Fibroblast of skin of right quadriceps (primary cell): Measurements from ENCODE around the gene EGFLAM.
A peak's percentile ranks its signal among the peaks of the same experiment; 100 is the strongest.

Experiments used
- DNase-seq: peaks from one replicate; pipeline ENCODE4 v3.0.0-alpha.2; 2013

The EGFLAM gene

DNA sequence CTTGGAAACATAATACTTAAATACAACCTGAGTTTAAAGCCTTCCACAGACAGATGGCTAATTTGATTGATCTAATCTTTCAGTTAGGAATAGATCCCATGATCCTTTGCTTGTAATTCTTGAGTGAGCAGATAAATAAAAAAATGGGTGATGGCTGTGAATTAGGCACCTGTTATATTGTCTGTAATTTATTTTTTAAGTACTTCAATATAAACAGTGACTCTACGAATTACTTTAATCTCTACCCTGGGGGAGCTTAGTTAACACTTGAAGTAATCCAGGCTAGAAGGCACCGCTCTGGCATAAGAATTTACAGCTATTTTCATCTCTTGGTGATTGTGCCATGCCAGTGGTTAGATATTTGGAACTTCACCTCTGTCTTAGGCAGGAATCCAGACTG lies 9.0 kb downstream of the EGFLAM start:
- no peak for DNase-seq

DNA sequence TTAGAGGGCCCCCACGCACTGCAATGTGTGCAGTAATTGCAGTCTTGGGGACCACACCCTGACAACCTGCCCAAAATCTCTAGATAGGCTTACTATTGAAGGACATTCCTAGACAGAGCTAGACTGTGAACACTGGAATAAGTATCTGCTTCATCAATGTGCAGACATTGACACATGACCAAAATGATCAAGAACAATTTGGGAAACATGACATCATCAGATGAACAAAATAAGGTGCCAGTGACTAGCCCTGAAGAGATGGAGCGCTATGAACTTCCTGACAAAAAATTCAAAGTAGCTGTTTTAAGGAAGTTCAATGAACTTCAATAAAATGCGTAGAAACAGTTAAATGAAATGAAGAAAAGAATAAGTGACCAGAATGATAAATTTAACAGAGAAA lies 15.3 kb downstream of the EGFLAM start:
- no peak for DNase-seq

DNA sequence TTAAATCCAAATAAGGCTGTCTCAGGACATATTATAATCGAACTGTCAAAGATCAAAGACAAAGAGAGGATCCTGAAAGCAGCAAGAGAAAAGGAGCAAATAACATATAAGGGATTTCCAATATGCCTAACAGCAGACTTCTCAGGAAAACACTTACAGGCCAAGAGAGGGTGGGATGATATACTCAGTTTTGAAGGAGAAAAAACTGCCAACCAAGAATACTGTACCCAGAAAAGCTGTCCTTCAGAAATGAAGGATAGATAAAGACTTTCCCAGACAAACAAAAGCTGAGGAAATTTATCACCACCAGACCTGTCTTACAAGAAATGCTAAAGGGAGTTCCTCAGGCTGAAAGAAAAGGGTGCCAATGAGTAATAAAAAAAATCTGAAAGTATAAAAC lies 16.0 kb downstream of the EGFLAM start:
- no peak for DNase-seq

DNA sequence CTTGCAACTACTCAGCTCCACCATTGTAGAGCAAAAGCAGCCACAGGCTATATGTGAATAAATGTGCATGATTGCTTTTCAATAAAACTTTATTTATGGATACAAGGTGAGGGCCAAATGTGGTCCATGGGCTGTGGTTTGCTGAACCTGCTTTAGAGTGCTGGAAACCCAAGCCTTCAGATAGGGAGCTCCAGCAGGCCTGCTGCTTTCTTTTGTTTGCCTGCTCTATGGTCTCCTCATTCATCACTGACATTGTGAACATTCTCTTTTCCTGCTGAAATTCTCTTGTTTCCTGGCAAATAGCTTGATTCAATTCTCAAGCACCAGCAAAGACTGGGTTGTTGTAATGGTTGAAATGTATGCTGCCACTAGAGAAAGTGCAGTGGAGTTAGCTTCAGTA lies 26.0 kb downstream of the EGFLAM start:
- DNase-seq: no peak

DNA sequence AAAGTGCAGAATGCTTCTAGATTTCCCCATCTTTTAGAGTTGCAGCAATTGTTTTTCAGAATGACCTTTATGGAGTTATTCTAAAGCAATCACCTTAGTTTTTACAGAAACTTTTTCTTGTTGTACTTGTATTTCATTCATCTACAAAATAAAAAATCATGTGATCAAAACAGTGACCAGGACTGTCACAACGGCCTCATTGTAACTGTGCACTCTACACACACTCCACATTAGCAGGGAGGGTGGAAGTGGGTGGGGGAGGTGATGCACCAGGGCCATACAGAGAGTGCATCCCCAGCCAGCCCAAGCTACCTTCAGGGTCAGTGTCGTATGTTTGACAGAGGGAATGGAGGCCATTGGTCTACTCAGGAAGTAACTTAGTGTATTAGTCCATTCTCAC lies 26.9 kb downstream of the EGFLAM start:
- DNase-seq: no peak

DNA sequence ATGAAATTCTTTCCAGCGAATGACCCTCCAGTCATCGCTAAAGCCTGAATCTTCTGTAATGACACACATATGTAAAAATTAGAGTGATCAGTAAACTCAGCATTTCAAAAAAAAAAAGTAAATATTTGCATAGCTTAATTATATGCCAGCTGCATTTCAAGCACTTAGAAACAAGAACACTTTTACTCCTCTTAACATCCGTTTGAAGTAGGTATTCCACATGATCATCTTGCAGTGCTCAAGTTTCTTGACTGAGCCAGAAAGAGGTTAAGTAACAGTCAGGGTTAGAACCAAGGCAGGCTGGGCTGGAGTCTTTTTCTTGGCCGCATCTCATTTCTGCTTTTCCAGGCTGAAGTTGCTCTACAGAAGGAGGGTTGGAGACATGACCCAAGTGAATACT lies 27.6 kb downstream of the EGFLAM start:
- DNase-seq: no peak

DNA sequence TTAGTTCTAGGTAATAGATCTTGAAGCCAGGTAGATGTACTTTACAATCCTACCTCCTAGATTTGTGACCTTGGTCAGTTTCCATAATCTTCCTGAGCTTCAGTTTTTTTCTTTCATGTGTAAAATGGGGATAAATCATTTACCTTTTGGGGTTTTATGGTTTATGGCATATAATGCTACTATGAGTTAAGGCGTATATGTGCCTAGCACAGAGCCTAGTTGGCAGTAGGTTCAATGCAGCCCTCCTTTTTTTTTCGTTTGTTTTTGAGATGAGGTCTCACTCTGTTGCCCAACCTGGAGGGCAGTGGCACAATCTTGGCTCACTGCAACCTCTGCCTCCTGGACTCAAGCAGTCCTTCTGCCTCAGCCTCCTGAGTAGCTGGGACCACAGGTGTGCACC lies 28.8 kb downstream of the EGFLAM start:
- no peak for DNase-seq

DNA sequence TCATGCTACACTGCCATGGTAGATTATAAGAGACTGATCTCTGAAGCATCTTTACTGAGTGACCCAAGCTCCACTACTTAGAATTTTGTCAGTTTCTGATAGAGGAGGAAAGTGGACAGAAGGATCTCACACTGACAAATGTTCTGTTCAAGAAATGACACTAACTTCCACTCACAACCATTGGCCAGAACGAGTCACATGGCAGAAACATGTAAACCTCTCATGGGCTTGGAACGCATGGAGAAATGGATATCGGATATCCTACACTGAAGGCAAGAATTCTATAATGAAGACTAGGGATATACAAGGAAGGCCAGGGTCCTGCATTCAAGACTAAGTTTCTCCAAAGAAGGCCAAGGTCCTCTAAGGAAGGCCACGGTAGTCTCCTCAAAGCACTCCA lies 31.1 kb downstream of the EGFLAM start:
- DNase-seq: no peak

DNA sequence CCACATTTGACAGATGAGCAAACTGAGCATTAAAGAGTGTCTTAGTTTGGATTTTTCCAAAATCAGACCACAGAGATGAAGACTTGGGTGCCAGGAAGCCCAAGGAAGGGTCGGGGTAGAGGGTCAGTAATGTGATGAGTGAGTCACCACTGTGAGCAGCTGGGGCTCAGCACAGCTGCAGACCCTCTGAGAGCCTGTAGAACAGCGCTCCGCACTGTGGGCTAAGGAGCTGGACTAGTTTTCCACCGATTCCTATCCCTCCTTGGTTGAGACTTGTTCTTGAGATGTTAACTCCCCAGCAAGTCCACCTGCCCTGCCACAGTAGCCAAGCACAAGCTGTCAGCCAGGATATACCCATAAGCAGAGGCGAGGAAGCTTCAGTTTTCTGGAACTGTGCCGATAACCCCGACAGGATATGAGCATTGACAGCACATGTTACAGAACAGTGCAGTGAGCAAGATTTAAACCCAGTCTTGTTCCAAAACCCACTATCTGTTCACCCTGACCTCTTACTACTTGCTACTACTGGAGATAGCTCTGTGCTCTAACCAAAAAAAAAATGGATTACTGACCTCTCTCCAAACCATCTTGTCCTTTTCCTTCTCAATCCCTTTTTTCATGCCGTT lies 31.8 kb downstream of the EGFLAM start:
- no peak for DNase-seq

DNA sequence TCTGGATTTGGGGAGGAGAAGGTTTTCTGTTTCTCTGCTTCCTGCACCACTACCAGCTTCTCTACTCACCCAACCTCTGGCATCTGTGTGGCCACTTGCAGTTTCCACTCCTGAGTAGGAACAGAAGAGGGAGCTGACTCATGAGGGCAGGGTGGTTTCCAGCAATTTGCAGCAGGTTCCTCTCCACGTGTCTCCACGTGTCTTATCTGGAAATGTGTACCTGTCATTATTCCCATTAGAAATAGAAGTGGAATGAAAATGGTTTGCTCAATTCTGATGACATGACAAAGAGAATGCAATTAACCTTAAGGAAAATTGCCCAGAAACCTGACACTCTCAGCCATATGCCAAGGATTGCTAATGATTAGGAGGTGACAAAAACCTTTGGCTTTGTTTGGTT lies 33.0 kb downstream of the EGFLAM start:
- DNase-seq: no peak

DNA sequence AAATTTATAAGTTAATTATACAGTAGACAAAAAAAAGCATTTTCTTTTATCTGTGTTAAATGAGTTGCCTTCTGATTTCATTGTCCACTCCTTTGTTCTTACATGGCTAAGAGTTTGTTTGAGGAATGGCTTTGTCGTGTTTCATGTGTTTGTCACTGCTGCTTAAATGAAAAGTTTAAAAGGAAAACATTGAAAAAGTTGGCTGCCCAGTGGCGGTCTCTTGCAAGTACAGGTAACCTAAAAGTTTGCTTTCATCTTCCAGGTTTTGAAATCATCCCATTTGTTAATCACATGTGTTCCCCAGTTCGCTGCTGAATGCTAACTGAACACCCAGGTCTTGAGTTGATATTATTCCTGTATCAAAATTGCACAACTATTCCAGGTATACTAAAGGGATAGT lies 33.9 kb downstream of the EGFLAM start:
- no peak for DNase-seq

DNA sequence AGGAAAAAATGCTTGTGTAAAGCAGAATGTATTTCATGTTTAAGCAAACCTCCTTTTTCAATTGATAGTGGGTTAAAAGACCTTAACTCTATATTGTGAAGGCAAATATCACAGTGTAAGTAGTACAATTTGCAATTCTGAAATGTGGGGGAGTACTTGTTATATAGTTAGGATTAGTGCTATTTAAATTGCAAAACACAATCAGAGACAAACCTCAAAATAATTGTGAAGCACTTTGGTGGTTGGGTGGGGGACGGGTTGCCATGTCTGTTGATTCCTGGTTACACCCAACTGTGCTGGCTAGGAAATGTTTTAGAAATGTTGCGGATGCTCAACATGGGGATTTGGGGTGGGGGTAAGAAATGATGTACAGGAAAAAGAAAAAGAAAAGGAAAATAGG lies 37.4 kb downstream of the EGFLAM start:
- DNase-seq: no peak

DNA sequence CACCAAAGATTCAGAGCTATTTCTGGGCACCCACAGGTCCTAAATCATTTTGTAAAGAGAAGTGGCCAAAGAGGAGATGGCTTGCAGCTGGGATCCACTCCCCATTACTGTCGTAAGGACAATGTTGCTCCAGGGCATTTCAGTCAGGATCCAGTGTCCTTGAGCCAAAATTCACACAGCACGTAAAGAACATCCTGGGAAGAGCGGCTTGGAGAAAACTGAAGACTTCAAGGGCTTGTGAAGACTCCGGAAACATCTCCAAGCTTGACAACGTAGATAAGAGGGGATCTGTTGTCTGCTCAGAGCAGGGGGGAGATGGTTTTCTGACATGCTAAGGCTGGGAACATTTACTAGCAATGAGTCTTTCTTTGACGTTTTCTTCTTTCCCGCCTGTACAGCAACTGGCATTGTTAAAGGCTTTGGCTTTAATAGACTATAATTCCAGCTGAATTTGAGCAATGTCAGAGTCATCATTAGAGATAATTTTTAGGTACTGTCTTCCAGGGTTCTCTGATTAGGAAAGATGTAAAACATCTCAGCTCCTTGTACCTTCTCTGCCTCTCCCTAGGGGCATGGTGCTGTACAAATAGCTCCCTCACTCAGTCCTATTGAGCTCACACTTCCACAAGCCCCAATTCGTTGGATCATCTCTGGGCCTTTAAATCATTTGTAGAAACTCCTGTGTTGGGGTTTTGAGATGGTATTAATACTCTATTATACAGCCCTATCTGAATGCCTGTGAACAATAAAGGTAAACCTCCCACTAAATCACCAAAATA lies 39.7 kb downstream of the EGFLAM start:
- no peak for DNase-seq

DNA sequence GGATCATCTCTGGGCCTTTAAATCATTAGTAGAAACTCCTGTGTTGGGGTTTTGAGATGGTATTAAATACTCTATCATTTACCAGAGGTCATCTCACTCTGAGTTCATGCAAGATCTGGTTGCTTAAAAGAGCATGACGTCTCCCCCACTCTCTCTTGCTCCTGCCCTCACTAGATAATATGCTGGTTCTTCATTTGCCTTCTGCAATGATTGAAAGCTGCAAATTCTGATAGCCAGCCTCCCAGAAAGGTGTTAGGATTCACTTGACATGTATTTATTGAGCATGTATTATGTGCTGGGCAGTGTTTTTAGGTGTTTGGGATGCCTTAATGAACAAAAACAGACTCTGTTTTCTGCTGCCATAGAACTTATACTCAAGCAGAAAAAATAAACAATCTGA lies 41.2 kb downstream of the EGFLAM start:
- DNase-seq: no peak

DNA sequence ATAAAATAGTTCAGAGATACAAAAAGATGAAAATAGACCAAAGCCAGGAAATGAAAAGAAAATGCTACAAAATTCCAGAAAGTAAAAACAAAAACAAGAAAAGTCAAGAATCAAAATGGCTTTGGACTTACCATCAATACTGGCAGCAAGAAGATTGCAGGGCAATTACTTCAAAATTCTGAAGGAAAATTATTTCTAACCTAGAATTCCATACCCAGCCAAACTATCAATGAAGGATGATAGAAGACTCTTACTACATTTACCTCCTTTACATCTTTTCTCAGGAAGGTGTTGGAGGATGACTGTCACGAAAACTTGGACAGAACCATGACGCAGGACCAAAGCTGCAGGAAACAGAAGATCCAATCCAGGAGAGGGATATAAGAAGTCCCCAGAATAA lies 46.8 kb downstream of the EGFLAM start:
- no peak for DNase-seq

DNA sequence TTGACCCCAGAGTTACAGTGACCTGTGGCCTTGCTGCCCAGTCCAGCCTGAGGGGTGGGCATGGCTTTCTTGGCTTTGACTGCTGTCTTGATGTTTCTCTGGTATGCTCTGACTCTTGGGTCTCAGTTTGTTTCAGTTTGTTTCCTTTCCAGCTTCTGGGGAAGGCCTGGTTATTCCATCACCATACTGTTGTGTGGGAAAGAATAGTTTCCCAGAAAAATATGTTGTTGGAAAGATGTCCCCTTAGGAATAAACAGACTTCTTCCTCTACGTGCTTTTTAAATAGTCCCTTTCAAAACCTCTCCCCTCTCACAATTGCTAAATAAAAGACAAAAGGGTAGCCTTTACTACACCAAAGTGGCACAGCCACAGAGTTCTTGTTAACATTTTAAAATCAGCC lies 49.5 kb downstream of the EGFLAM start:
- DNase-seq: no peak

DNA sequence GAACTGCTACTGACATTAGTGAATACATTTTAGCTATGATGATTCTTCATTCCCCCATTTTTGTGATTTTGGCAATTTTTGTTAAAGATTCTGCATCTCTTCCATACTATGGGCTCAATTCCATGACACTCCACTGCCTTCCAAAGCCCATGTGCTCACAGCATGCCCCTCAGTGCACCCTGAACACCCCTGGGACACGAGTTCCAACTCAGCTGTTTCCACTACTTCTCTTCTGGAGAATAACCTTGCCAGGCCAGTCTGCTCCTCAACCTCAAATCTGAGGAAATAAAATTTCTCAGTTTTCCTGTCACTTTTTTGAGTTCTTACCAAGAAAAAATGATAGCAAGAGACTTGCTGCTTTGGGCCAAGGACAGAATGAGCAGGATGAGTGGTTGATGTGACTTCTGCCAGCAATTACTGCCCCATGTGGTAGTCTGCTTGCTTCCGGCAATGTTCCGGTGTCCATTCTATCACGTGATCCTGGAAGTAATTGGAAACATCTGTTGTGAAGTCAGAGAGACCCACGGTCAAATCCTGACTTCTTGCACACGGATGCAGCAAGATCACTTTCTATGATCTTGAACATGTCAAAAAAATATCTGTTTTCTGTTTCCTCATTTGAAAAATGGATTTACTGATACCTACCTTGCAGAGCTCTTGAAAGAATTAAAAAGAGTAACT lies 58.3 kb downstream of the EGFLAM start:
- DNase-seq: peak; percentile 56

DNA sequence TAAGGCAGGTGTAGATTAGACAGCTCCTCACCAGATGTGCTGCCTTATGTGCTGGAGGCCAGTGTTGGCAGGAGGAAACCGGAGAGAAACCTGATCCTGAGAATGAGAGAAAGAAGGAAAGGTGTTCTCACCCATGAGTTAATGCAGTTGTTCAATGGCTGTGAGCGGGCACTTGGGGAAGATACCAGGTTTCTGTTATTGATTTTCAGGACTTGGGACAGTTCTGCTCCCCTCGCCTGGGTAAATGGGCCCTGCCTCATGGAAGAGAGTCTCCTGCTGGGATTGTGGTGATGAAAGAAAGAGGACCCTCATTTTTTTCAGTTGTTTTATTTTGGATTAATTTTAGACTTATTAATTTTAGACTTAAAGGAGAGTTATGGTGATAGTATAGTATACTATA lies 59.5 kb downstream of the EGFLAM start:
- DNase-seq: no peak

DNA sequence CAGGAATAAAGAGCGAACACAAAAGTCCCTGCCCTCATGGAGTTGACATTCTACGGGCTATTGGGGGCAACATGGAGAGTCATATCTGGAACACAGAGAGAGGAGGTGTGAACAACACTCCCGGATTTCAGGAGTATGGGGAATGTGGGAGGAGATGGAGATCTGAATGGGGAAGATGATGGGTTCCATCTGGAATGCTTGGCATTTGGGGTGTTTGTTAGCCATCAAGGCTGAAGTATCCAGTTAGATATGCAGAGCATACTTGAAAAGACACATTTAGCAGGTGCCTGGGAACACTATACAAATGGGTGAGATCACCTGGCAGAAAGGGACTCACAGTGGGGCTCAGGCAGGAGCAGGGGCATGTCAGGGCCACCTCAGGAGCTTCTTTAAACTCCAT lies 61.1 kb downstream of the EGFLAM start:
- no peak for DNase-seq

DNA sequence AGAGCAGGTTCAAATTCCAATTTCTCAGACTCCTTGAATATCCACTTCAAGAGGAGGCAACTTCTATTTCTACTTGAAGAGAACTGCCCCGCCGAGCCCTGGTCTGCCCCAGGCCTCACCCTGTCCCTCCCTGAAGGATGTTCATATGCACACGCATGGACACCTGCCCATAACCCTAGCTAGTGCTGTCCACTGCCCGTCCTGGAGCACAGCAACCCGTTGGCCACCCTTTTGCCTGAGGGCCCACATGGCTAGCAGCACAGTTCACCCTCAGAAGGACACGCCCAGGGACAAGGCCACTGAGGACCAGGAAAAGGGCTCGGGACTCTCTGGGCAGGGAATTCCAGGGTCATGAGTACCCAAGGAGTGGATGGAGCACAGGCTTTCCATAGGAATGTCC lies 63.6 kb downstream of the EGFLAM start:
- DNase-seq: no peak

DNA sequence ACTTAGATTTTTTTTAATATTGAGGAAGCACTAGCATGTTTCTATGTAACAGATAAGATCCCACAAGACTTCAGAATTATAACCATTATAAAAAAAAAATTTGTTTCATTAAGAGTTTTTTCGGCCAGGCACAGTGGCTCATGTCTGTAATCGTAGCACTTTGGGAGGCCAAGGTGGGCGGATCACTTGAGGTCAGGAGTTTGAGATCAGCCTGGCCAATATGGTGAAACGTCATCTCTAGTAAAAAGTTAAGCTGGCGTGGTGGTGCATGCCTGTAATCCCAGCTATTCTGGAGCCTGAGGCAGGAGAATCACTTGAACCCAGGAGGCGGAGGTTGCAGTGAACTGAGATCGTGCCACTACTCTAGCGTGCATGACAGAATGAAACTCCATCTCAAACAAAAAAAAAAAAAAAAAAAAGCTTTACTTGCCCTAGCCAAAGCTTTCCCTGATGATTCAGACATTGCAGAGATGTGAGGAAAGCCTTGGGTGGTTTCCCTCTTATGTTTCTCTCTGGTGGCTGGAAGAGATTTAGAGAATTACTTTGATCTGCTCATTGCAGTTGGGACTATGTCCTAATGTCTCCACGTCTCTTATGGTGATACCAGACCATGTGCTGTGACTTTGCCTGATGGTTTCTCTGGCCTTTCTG lies 65.4 kb downstream of the EGFLAM start:
- DNase-seq: peak; percentile 62

DNA sequence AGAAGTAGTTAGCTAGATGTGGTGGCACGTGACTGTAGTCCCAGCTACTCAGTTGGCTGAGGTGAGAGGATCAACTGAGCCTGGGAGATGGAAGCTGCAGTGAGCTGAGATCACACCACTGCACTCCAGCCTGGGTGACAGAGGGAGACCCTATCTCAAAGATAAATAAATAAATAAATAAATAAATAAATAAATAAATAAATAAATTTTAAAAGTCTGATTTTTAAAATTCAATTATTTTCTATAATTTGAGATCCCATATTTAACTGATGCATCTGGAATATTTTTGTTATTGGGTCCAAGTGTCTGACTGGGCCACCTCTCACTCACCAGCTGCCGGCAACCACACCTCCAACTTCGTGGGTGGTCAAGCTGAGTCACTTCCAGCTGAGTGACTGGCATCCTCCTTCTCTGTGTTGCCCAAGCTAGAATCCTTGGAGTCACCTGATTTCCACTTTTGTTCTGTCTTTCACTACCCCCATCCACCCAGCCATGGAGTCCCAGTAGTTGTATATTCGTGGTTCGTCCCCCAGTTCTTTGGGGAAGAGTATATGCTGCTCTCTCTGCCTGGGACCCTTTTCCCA lies 70.9 kb downstream of the EGFLAM start:
- peak; percentile 22 for DNase-seq

DNA sequence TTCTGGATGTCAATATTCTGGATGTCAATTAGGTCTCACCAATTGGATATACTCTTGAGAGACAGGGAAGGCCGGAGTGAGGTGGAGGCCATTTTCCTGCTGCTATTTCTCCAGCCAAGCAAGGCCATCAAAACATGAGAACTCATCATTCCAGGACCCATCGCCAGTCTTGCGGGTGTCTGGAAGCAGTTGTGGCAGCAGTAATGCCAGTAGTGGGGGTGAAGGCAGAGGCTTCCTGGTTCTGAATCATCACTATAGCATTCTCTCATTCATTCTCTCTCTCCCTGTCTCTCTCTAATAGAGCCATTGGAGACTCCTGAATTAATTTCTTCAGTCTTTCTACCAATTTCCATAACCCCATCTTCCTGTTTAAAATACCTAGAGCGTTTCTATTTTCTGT lies 71.8 kb downstream of the EGFLAM start:
- DNase-seq: peak; percentile 17

DNA sequence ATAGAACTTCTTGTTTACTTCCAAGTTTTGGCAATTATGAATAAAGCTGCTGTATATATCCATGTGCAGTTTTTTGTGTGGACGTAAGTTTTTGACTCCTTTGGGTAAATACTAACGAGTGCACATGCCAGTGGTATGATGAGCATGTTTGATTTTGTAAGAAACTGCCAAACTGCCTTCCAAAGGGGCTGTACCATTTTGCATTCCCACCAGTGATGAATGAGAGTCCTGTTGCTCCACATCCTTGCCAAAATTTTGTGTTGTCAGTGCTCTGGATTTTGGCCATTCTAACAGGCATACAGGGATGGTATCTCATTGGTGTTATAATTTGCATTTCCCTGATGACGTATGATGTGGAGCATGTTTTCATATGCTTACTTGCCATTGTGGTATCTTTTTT lies 73.5 kb downstream of the EGFLAM start:
- DNase-seq: no peak
